ENCODE results near the gene TTF2. TPM values are rescaled to one million over a fixed set of nuclear protein-coding genes. Genes with fewer than 3 reads are reported as not detected.

The TTF2 gene
- total RNA-seq, 4 donors from 2014 or later = 12.9 to 37.5 (median 19.3) TPM

GRCh38 chr1:117112047-117112717 lies 52.1 kb downstream of the TTF2 start:
- no peak for TF ChIP-seq POLR2A (IDR thresholded peaks at IDR 0.05)
- TF ChIP-seq, protein P1, sequence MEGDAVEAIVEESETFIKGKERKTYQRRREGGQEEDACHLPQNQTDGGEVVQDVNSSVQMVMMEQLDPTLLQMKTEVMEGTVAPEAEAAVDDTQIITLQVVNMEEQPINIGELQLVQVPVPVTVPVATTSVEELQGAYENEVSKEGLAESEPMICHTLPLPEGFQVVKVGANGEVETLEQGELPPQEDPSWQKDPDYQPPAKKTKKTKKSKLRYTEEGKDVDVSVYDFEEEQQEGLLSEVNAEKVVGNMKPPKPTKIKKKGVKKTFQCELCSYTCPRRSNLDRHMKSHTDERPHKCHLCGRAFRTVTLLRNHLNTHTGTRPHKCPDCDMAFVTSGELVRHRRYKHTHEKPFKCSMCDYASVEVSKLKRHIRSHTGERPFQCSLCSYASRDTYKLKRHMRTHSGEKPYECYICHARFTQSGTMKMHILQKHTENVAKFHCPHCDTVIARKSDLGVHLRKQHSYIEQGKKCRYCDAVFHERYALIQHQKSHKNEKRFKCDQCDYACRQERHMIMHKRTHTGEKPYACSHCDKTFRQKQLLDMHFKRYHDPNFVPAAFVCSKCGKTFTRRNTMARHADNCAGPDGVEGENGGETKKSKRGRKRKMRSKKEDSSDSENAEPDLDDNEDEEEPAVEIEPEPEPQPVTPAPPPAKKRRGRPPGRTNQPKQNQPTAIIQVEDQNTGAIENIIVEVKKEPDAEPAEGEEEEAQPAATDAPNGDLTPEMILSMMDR (IDR thresholded peaks at IDR 0.05) = no peak
- peaks cover 0 to 81% (median 0%) of the 10 kb centered on the region in 3 donors for H3K36me3 ChIP-seq
- DNase-seq (ENCODE audit: low spot score in 2 of 2) = no peak
- WGBS, 2 donors = 84 to 88% methylated on average over 7 of the region's 7 CpGs
- no peaks in the 10 kb centered on the region for H3K27me3 ChIP-seq
- H3K9me3 ChIP-seq = no peaks in the 10 kb centered on the region
- H3K4me1 ChIP-seq = no peaks in the 10 kb centered on the region
- H3K4me3 ChIP-seq = no peak overlapping the region
- no peak overlapping the region for H3K27ac ChIP-seq

- WGBS, 2 donors = 94 to 95% methylated on average over 11 of the region's 11 CpGs
- Histone ChIP-seq H3K27ac (no peak overlapping the region), H3K4me3 (no peak overlapping the region), H3K4me1 (no peaks in the 10 kb centered on the region), H3K36me3 (peaks cover 0 to 79% (median 0%) of the 10 kb centered on the region in 3 donors), H3K9me3 (no peaks in the 10 kb centered on the region), H3K27me3 (no peaks in the 10 kb centered on the region)
- no peak for DNase-seq (ENCODE audit: low spot score in 2 of 2)
- TF ChIP-seq EP300 (IDR thresholded peaks at IDR 0.05) (no peak), POLR2A (IDR thresholded peaks at IDR 0.05) (no peak)
- TF ChIP-seq, protein P1 (IDR thresholded peaks at IDR 0.05) = no peak
Observed at GRCh38 chr1:117113199-117113598, 53.1 kb downstream of the TTF2 start.

DNA sequence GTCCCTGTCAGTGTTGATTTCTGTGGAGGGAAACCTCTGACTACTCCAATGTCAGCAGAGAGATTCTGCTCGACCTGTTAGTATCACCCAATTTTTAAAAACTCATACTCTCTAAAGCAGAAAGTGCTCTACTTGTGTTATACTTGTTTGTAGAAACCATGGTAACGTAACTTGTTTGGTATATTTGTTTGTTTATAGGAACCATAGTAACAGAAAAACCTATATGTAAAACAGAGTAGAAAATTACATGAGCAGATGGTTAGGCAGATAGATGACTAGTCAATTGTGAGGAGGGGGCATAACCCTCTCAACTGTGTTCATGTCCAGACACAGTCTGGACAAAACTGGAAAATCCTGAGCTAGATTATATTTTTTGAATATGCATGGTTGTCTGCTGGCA lies 54.8 kb downstream of the TTF2 start:
- H3K9me3 ChIP-seq = no peaks in the 10 kb centered on the region
- TF ChIP-seq POLR2A (IDR thresholded peaks at IDR 0.05) = no peak
- no peak for TF ChIP-seq EP300 (IDR thresholded peaks at IDR 0.05)
- TF ChIP-seq, protein P1 (IDR thresholded peaks at IDR 0.05) = no peak
- WGBS, 2 donors = 67 to 78% methylated on average over 2 of the region's 2 CpGs
- H3K4me1 ChIP-seq = no peaks in the 10 kb centered on the region
- H3K27ac ChIP-seq = no peak overlapping the region
- no peaks in the 10 kb centered on the region for H3K27me3 ChIP-seq
- no peak overlapping the region for H3K4me3 ChIP-seq
- no peak for DNase-seq (ENCODE audit: low spot score in 2 of 2)
- peaks cover 0 to 64% (median 0%) of the 10 kb centered on the region in 3 donors for H3K36me3 ChIP-seq

DNA sequence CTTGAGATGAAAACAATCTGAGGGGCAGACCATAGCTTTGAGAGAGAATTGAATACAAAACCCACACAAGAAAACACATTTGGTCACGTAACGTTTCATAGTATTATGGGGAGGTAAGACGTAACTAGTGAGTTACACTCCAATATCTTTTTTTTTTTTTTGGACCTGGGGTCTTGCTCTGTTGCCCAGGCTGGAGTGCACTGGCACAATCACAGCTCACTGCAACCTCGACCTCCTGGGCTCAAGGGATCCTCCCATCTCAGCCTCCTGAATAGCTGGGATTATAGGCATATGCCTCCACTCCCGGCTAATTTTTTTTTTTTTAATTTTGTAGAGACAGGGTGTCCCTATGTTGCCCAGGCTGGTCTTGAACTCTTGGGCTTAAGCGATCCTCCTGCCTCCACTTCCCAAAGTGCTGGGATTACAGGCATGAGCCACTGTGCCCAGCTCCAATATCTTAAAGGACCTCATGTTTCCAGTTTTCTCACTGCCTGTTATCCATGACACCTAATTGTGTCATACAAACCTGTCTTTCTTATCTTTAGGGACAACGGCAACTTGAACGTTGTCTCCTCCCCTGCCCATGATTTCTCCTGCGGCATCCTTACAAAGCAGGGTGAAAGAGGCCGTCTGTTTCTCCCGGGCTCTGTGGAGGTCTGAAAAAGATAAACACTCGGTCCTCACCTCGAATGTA lies 56.1 kb downstream of the TTF2 start:
- peaks cover 0 to 52% (median 0%) of the 10 kb centered on the region in 3 donors for H3K36me3 ChIP-seq
- no peak overlapping the region for H3K27ac ChIP-seq
- WGBS, 2 donors = 88 to 90% methylated on average over 13 of the region's 13 CpGs
- H3K4me1 ChIP-seq = peaks cover 0 to 10% (median 4%) of the 10 kb centered on the region in 4 donors
- no peaks in the 10 kb centered on the region for H3K27me3 ChIP-seq
- H3K4me3 ChIP-seq = no peak overlapping the region
- TF ChIP-seq POLR2A (IDR thresholded peaks at IDR 0.05) = no peak
- TF ChIP-seq, protein P1 (IDR thresholded peaks at IDR 0.05) = no peak
- no peak for TF ChIP-seq EP300 (IDR thresholded peaks at IDR 0.05)
- no peaks in the 10 kb centered on the region for H3K9me3 ChIP-seq
- DNase-seq (ENCODE audit: low spot score in 2 of 2) = no peak

GRCh38 chr1:117116784-117117130 lies 56.6 kb downstream of the TTF2 start:
- whole genome bisulfite sequencing, 2 donors = 81 to 93% methylated on average over 3 of the region's 3 CpGs
- H3K27ac ChIP-seq = no peak overlapping the region
- H3K4me1 ChIP-seq = peaks cover 0 to 10% (median 4%) of the 10 kb centered on the region in 4 donors
- peaks cover 0 to 46% (median 0%) of the 10 kb centered on the region in 3 donors for H3K36me3 ChIP-seq
- no peaks in the 10 kb centered on the region for H3K27me3 ChIP-seq
- no peaks in the 10 kb centered on the region for H3K9me3 ChIP-seq
- no peak overlapping the region for H3K4me3 ChIP-seq
- TF ChIP-seq EP300 (IDR thresholded peaks at IDR 0.05) (no peak), POLR2A (IDR thresholded peaks at IDR 0.05) (no peak)
- TF ChIP-seq, protein P1 (IDR thresholded peaks at IDR 0.05) = no peak
- no peak for DNase-seq (ENCODE audit: low spot score in 2 of 2)
